Left hindlimb (tissue), 1 donor: ENCODE results near the gene ANKRD35.
A peak's percentile ranks its signal among the peaks of the same experiment; 100 is the strongest.

Experiments
- DNase-seq: peaks from one replicate; pipeline ENCODE4 v3.0.0-alpha.2; 2018

Gene ANKRD35

DNA sequence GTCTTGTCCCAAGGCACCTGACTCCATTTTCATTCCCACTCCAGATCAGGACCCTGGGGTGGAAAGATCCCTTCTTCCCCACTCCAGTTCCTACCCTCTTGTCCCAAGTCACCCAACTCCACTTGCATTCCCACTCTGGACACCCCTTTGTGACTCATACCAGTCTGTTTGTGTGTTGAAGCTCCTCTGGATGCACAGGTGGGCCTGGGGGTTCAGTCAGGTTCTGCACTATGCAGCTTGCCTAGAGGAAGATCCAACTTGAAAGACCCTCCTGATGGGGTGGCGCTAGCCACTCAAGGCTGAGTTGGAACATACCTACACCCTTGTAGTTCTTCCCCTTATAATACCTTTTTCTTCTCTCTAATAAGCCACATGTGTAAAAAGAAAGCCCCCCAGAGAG, 9.8 kb upstream of the ANKRD35 start:
- no peak for DNase-seq

DNA sequence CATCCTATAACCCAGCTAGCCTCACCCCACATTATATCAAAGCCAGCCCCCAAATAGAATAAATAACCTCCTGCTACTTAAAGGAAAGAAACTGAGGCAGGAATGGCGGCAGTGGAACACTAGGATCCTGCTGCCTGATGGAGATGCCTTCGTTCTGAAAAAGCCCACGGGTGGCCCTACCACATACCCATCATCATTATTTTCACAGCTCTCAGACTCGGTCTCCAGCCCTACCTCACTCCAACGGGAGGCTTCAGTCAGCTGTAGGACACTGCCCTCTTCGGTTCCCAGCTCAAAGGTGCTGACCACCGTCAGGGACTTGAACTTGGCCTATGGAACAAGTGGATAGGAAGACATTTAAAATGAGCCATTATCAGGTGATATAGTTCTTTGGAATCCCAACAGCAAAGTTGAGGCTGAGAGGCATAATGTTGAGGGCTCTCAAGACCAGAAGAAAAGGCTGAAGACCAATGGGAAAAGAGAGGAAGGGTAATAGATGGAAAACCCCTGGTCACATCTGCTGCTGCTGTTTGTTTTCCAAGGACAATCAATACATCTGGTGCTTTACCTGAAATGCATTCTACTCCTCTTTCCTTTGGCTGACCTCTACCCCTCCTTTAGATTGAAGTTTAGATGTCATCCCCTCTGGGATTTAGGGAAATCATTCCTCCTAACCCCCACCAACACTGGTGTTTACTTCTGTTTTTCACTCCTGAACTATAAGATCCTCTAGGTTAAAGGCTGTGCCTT, 7.8 kb upstream of the ANKRD35 start:
- no peak for DNase-seq

DNA sequence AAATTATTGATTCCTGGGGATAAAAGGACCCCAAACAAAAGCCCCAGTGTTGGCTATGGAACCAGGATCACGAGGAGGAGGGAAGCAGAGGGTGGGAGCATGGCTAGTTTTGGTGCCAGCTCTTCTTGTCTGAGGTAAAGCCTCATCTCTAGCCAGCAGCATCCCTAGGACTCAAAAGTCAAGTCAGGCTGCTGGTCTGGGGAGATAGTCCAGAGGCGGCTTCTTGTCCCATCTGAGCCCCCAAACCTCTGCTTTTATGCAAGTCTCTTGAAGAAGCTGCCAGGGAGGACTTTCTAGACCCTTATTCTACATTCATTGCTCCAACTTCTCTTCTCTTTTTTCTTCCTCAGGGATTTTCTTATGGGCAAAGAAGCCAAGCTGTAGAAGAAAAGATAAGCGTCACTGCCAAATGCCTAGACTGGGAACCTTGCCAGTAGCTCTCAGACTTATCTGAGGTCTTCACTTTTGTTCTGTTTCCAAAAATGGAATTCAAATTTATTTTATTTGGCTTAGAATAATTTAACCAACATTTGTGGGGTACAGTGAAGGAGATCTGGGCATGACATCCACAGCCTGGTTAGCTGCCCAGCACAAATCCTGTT, 6.9 kb upstream of the ANKRD35 start:
- DNase-seq = no peak

DNA sequence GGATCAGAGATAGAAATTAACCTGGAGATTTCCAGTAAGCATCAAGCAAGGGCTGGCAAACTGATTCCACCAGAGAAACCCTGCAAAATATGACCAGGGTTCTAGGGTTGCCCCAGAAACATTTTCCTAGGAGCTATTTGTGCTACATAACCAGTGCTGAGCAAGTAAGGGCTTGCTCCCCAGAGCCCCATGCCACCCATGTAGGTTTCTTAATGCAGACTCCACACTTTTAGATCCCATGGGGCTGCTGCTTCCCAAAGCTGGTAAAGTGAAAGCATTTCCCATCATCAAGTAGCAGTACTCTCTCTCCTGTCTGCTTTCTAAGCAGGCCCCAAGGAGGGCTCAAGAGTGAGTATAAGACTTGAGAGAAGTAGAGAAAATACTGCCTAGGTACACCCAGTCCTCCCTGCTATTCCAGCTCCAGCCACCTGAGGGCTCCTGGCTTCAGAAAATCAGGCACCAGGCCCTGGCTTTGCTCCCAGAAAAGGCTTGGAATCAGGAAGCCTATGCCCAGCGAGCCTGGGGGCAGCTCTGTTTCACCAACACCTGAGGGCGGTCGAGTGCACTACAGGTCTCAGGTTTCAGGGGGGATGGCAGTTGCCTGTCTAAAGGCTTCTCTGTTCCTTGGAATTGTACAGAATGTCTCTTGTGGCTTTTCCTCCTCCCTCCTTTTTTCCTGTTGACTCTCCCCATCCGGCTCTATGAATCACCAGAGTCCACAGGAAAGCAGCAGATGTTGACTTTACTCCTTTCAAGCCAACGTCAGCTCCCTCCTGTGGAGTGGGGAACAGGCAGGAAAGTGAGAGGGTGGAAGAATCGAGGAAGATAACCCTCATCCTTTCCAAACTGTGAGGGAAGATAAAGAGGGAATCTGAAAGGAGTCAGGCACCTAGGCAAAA, 6.2 kb upstream of the ANKRD35 start:
- DNase-seq = peak; percentile 94

DNA sequence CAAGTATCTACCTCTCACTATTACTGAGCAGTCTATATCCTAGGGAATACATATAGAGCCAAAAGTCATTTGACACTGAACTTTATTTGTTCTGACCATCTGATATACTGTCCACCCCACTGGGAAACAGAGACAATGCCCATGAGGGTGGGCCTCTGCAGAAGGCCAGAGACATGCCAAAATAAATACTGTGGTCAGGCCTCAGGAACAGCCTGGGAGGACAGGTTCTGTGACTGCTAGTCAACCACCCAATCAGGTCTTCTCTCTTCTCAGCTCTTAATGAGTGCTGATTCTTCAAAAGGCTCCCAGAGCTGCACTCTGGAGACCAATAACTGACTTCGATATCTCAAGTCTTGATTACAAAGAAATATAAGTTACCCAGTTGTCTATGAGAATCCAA, 5.5 kb upstream of the ANKRD35 start:
- DNase-seq = no peak

DNA sequence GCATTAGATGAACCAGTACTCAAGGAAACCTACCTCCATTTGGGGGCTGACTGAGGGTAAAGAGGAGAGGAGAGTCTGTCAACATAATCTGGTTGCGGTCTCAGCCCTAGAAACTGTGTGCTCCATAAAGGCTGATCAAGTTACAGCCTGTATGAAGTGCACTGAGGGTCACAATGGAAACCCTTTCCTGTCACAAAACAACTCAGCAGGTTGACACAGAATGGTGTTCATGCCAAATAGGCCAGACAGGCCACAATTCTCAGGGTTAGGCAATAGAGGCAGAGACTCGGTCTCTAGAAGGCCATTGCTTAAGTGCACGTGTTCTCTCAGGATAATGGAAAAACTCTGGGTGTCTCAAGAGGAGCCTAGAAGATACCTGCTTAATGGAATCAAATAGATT, 4.1 kb upstream of the ANKRD35 start:
- DNase-seq = no peak

DNA sequence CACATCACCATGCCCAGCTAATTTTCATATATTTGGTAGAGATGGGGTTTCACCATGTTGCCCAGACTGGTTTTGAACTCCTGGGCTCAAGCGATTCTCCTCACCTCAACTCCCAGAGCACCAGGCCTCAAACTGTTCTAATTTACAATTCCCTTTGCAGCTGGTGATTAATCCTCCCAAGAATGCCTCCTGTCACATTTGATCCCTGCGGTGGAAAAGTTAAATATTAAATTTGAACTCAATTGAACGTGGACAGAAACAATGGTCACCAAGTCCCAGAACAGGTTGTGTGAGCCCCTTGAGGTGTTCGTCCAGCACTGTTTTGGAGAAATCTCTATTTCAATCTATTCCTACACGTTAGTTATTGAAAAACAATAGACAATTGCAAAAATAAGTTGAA, 2.0 kb upstream of the ANKRD35 start:
- DNase-seq = no peak

DNA sequence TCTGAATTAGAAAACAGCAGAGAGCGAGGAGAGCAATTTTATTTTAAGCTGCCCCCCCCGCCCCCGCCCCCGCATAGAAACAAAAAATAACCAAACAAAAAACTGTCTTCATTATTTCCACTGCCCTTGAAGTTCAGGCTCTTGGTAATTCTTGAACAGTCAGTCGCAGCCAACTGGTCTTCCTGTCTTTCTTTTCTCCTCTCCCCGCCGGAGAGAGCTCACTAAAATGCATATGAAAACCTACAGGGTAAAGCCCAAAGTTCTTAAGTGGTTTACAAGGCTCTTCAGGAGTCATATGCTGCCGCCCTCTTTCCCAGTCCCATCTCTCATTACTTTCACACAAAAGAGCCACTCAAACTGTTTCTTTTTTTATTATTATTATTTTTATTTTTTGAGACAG, 1.1 kb upstream of the ANKRD35 start:
- DNase-seq = no peak

DNA sequence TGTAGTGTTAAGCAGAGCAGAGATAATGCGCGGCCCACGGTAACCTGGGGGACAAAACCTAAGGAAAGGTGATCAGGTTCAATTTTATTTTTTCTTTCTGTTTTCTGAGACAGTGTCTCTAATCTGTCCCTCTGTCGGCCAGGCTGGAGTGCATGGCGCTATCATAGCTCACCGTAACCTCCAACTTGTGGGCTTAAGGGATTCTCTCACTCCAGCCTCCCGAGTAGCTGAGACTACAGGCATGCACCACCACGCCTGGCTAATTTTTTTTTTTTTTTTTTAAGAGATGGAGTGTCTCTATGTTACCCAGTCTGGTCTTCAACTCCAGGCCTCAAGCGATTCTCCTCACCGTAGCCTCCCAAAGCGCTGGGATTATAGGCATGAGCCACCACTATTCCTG, 724 bp upstream of the ANKRD35 start:
- no peak for DNase-seq

DNA sequence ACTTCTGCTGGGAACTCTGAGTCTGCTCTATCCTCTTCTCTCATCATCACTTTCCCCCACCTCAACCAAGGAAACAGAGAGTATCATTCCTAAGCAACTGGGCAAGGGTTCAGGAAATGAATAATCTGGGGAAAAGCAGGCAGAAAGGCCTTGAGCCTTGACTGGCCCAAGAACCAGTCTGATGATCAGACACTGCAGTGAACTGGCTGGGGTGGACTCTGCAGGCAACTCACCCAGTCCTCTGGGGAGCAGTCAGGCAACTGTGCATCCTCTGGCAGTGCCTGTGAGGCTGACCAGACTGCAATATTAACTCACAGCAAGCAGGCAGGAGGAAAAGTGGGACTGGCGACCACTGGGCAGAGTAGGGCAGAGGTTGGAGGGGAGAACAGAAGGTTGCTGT, 991 bp downstream of the ANKRD35 start:
- no peak for DNase-seq

DNA sequence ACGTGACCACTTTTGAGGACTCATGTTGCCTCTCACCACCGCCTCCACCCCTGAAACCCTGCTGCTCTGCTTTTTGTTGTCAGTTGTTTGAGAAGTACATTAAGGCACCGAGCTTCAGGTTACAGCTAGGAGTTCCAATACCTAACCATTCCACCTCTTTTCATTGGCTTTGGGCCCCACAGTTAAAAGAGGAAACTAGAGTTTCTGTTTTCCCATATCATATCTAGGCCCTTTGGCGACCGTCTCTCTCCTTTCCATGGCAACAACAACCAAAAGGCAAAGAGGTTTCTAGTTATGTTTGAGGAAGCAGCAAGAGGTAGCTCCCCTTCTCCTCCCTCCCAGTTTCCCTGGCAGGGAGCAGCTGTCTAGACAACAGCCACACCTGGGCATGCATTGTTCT, 5.9 kb downstream of the ANKRD35 start:
- no peak for DNase-seq

DNA sequence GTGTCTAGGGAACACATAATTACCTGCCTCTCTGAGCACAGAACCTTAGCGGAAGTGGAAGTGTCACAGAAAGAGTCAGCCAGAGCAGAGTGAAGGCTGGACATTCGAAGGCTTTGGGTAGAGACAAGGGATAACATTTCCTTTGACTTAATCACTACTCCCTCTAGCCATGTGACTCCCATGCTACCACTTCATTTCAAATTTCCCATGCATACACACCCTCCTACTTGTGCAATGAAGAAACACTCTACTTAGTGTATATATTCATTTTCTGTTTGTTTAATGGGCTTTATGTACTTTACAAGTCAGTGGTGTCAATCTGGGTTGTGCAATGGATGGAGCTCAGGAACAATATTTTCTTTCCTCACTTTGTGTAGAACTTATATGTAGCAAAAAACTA, 6.9 kb downstream of the ANKRD35 start:
- no peak for DNase-seq

DNA sequence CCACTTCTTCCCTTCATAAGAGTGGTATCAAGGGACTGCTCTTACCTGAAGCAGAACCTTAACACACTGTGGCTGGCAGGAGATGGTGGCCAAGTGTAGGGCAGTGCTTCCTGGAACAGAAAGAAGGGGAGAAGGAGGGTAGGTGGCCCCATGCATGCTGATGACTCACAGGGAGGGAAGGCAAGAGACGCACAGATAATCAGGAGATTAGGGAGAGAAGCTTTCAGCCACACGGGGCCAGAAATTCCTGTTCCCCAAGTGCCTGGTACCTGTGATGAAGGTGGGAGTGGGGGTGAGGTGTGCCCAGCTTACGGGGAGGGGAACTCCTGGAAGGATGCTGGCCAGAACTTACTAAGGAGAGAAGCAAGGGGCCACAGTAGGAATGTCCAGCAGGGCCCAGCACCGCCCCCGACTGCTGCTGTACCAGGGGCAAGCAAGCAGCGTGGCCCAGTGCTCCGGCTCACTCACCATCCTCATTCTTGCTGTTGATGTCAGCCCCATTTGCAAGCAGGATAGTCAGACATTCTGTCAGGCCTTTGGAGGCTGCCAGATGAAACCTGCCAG, 7.7 kb downstream of the ANKRD35 start:
- no peak for DNase-seq

DNA sequence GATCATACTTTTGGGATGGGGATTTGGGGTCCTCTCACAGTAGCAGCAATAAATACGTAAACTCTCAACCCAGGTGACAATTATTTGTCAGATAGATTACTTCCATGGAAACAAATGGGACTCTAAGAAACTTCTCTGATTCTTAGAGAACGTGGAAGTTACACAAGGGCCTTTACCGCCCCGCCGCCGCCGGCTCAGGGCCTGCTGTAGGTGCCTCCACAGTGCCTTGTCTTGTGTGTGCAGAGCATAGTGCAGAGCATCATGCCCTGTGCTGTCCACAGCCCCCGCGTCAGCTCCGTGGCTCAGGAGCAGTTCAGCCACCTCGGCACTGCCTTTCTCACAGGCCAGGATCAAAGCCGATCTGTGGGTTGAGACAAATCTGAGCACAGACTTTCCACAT, 11.0 kb downstream of the ANKRD35 start:
- no peak for DNase-seq

DNA sequence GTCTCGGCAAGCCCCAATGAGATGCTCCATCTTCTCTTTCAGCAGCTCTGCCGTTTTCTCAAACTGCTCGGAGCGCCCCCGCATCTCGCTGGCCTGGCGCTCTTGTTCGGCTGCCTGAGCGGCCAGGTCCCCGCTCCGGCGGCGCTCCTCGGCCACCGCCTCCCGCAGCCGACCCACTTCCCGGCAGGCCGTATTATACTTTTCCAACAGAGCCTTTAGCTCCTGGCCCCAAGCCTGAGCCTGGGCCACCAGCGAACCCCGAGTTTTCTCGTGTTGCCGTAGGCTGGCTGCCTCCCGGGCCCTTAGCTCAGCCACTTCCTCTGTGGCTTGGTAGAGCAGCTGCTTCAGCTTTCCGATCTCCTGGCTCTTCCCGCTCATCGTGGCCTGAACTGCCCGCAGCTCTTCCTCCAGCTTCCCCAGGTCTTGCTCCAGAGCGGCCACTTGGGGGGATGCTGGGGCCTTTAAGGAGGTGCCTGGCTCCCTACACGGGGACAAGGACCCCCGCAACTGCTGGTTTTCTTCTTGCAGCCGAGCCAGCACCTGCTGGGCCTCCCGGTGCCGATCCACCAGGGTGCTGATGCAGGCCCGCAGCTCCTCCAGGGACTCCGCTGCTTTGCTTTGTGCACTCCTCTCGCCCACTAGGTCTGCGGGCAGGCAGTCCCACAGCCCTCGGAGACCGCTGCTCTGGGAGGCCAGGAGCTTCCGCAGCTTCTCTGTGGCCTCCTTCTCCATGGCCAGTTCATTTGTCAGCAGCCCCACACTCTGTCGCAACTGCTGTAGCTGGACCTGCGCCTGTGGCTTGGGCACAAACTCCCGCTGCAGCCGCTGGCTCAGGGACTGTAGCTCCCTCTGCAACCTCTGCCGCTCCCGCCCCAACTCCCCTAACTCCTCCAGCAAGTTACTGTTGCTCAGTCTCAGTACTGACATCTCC, 13.4 kb downstream of the ANKRD35 start:
- DNase-seq = peak; percentile 69

DNA sequence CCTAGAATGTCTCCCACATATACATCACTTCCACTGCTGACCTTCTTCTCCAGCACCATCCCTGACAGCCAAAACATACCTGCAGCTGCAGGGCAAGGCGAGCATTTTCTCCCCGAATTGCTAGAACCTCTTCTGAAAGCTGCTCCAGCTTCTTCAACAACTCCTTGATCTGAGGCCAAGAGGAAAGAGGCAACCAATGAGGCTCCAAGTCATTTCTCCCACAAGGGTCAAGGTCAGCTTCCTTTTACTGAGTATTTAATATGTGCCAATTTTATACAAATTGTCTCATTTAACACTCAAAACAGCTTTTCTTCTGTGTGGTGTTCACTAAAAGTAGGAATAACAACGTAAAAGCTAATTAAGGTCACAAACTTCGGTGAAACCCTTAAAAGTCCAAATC, 17.4 kb downstream of the ANKRD35 start:
- no peak for DNase-seq

DNA sequence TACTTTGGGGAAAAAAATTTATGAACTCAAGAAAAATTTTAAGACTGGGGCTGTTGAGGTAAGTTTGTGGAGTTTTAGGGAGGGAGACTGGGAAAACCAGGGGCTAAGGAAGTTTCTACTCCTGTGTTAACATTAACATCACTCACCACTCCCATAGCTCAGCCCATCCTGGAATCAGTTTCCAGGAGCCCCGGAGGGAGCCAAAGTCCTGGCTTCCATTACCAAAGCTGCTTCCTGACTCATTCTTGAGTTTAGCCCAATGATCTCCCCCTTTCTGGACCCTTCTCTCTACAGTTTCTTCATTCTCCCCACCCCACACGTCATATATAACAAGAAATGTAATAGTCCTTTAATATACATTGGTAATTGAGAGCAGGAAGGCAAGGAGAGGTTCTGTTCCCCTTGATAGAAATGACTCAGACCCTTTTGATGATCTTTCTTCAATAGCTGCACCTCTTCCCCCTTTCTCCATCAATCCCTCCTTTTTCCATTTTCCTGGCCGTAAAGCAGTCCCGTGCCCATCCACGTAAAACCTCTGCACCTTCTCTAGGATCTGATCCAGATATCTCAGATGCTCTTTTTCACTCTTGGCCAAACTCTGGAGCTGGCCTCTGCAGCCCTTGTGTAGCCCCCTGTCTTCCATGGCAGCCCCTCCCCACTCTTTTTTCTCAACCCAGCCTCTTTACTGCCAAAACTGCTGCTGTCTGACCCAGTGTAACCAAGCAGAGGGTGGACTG, 22.2 kb downstream of the ANKRD35 start:
- peak; percentile 87 for DNase-seq

DNA sequence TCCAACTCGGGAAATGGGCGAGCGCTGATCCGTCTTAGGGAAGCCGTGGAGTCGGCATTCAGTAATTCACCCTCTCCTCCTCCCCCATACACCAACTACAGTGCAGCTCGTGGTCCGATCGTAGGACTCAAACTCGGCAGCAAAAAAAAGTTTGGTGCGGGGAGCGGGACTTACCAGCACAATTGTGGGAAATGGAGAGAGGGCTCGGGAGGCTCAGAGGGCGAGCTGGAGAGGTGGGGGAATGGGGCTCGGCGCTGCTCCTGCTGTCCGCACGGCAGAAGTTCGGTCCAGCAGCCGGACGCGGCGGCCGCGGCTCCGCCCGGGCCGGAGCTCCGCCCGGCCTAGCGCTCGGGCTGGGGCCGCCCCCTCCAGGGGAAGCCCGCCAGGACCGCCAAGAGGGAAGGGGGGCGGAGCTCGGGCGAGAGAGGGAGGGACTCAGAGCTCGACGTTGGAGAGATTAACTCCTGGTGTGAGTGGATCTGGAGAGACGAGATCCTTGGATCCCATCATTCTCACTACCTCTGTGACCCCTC, 26.1 kb downstream of the ANKRD35 start:
- peak; percentile 94 for DNase-seq

DNA sequence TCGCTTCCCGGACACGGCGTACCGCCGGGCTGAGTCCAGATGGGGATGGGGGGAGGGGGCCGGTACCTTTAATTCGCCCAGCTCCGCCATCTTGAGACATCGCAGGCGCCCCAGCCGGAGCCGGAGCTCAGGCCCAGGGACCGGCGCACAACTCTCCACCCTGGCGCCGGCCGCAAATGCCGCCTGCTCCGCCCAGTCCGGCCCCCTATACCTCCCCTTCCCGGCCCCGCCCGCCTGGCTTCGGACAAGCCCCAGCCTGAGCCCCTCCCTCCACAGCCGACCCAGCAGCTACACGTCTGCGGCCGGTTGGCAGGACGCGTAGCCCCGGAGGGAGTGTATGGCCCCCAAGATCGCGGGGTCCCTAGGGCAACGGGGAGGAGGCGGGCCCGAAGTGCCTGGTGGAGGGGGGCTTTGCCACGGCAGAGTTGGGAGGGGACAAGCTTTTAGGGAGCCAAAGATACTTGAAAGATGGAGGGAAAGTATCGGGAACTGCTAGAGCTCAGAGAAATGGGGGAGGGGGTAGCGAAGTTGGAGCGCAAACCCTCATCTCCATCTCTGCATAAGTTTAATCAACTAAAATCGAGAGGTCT, 26.7 kb downstream of the ANKRD35 start, which contains the start of gene PIAS3:
Gene PIAS3 (minus strand): TSS at position 181 of the 590 bp plus-strand sequence. CDS start 91 bp downstream, at position 90.
- DNase-seq = peak; percentile 98

DNA sequence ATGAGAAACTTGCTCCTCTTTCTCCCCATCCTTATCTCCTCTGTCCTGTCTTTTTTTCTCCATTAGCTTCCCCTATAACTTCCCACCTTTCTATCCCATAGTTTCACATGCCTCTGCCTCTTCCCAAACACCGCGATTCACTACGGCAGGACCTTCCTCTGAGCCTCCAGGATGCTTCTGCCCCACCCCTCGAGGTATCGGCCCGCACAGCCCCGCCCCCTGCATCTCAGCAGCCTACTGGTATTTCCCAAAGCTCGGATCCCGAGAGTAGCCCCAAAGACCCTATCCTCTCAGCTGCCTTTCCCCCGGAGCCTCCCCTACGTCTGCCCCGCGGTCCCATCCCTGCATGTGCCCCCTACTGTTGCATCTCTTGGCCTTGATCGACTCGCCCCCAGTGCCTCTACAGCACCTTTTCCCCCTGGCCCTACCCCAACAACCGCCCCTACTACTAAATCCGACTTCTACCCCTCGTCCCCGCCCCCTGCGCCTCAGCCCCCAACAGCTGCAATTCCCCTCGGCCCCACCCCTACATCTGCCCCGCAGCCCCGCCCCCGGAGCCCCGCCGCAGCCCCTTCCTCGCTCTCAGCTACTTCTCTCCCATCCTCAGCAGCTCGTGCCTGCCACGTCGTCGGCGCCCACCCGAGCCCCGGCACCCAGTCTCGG, 27.3 kb downstream of the ANKRD35 start:
- no peak for DNase-seq
